SK-N-SH (cell line): ENCODE measurements around the gene MRPL49. TPM values are rescaled to one million over a fixed set of nuclear protein-coding genes. Genes with fewer than 3 reads are reported as not detected.
"Not testable (repeated sequence)": the region's sequence is repeated elsewhere in the genome, so short reads cannot be mapped to it uniquely, and the experiment has no call there.

Experiments
- CTCF ChIA-PET: fragments of 300-600, 350-600 bp; formaldehyde crosslinking; extraction: SDS; loops from one replicate; lab custom pipeline; 2021; lab: Yijun Ruan, JAX
- POLR2A ChIA-PET: fragments of 350-600 bp; sonication (Branson Sonifier 250); formaldehyde crosslinking; extraction: SDS; loops from one replicate; lab custom pipeline; 2020; ENCODE audit warnings: antibody characterized with exemption, inconsistent platforms; lab: Yijun Ruan, JAX
- DNase-seq: peaks from one replicate; pipeline ENCODE4 v3.0.0; 2012
- H2AFZ ChIP-seq: fragments of 200-600 bp; sonication (generic); 2 replicates; pipeline ENCODE4 v1.8.1; 2016; ENCODE audit warnings: antibody characterized with exemption, mild to moderate bottlenecking, low read depth
- H3F3A ChIP-seq: fragments of 200-600 bp; sonication (generic); replicated peaks from 2 replicates; pipeline ENCODE3; 2016; ENCODE audit warnings: antibody characterized with exemption, mild to moderate bottlenecking; ENCODE audit not compliant: insufficient read depth
- H3K27ac ChIP-seq, 2 experiments: fragments of 200-500 bp in 1 of 2; fragments of 200-600 bp in 1 of 2; sonication (Bioruptor generic) in 1 of 2; sonication (generic), shearing (Covaris generic) in 1 of 2; 2 replicates each; pipeline versions ENCODE4 v1.5.1 to v1.6.1; 2014 to 2016; ENCODE audit warnings: low read depth in 2 of 2, inconsistent platforms in 1 of 2, low read length in 1 of 2, mild to moderate bottlenecking in 1 of 2, mixed read lengths in 1 of 2
- H3K27me3 ChIP-seq: fragments of 200-600 bp; sonication (generic), shearing (Covaris generic); 2 replicates; pipeline ENCODE4 v1.6.1; 2016; ENCODE audit warnings: mixed run types; ENCODE audit not compliant: insufficient read depth
- H3K36me3 ChIP-seq, 2 experiments: fragments of 200-500 bp in 1 of 2; fragments of 200-600 bp in 1 of 2; sonication (Bioruptor generic) in 1 of 2; sonication (generic) in 1 of 2; replicated peaks in 1 of 2; 2 replicates each; pipeline versions ENCODE3 to v1.5.1; 2014 to 2016; ENCODE audit warnings: low read length in 1 of 2, mild to moderate bottlenecking in 1 of 2; ENCODE audit not compliant: insufficient read depth in 2 of 2, control insufficient read depth in 1 of 2
- H3K4me1 ChIP-seq, 2 experiments: fragments of 200-500 bp in 1 of 2; fragments of 200-600 bp in 1 of 2; sonication (Bioruptor generic) in 1 of 2; sonication (generic), shearing (Covaris generic) in 1 of 2; 2 replicates each; pipeline versions ENCODE4 v1.5.1 to v1.6.1; 2014 to 2016; ENCODE audit warnings: low read depth in 1 of 2, low read length in 1 of 2, mixed run types in 1 of 2; ENCODE audit not compliant: insufficient read depth in 2 of 2, control insufficient read depth in 1 of 2
- H3K4me2 ChIP-seq: fragments of 200-600 bp; sonication (generic), shearing (Covaris generic); 2 replicates; pipeline ENCODE4 v1.6.1; 2017; ENCODE audit warnings: mixed run types
- H3K4me3 ChIP-seq, 2 experiments: fragments of 200-500 bp in 1 of 2; fragments of 200-600 bp in 1 of 2; sonication (Bioruptor generic) in 1 of 2; sonication (generic), shearing (Covaris generic) in 1 of 2; 2 replicates each; pipeline versions ENCODE4 v1.5.1 to v1.8.1; 2014 to 2016; ENCODE audit warnings: low read depth in 2 of 2, inconsistent platforms in 1 of 2, low read length in 1 of 2, mild to moderate bottlenecking in 1 of 2, mixed read lengths in 1 of 2, moderate library complexity in 1 of 2
- H3K79me2 ChIP-seq: fragments of 200-600 bp; sonication (generic); 2 replicates; pipeline ENCODE4 v1.8.1; 2017; ENCODE audit warnings: mild to moderate bottlenecking; ENCODE audit not compliant: insufficient read depth
- H3K9ac ChIP-seq: fragments of 200-600 bp; sonication (generic); 2 replicates; pipeline ENCODE4 v1.6.1; 2017; ENCODE audit warnings: mixed run types
- H3K9me2 ChIP-seq: fragments of 200-600 bp; sonication (generic); 2 replicates; pipeline ENCODE4 v1.6.1; 2017; ENCODE audit warnings: mixed run types
- H3K9me3 ChIP-seq: fragments of 200-600 bp; sonication (generic); 2 replicates; pipeline ENCODE4 v1.6.1; 2017; ENCODE audit warnings: mixed run types, mild to moderate bottlenecking, moderate library complexity
- H4K20me1 ChIP-seq: fragments of 200-600 bp; sonication (generic); 2 replicates; pipeline ENCODE4 v1.6.1; 2017; ENCODE audit warnings: mild to moderate bottlenecking, mixed run types; ENCODE audit not compliant: insufficient read depth
- EP300 ChIP-seq, 2 experiments: IDR thresholded peaks; 2 replicates each; pipeline versions ENCODE4 v1.4.0 to v1.6.1; 2012; ENCODE audit warnings: borderline replicate concordance in 1 of 2, low read depth in 1 of 2, low read length in 1 of 2
- GATA2 ChIP-seq: sonication (generic); formaldehyde crosslinking; IDR thresholded peaks from 2 replicates; pipeline ENCODE4 v1.5.0; 2020; ENCODE audit warnings: mild to moderate bottlenecking, missing genetic modification reagents
- NFIC ChIP-seq: IDR thresholded peaks from 2 replicates; pipeline ENCODE4 v1.4.0; 2012; ENCODE audit warnings: borderline replicate concordance
- NRF1 ChIP-seq: IDR thresholded peaks from 2 replicates; pipeline ENCODE4 v1.6.1; 2012; ENCODE audit warnings: low read depth, mild to moderate bottlenecking, low read length
- USF1 ChIP-seq: IDR thresholded peaks from 2 replicates; pipeline ENCODE4 v1.4.0; 2012; ENCODE audit warnings: low read depth, borderline replicate concordance
- YY1 ChIP-seq: IDR thresholded peaks from 2 replicates; pipeline ENCODE4 v1.4.0; 2012; ENCODE audit warnings: low read depth, mild to moderate bottlenecking
- WGBS: methylation state at CpG from one replicate; pipeline ENCODE4 v1.1.6; 2017; ENCODE audit warnings: low lambda C conversion rate; 5-methylcytosine and 5-hydroxymethylcytosine counted together
- polyA plus RNA-seq, 3 experiments: library from polyadenylated mRNA; depleted of rRNA; stranded (reverse); fragments of >200 nt; gene quantifications; 2 replicates each; pipeline ENCODE4 v1.2.3, GENCODE V29; 2012

Gene MRPL49
- polyA plus RNA-seq, 1 of the 3 experiments (the other 2 are of a cell fraction), result 56.7 TPM

GRCh38 chr11:65147352-65148075, 25.4 kb downstream of the MRPL49 start (continued):
- no peak for TF ChIP-seq USF1
- no peak for TF ChIP-seq NRF1

GRCh38 chr11:65148657-65149056, 26.5 kb downstream of the MRPL49 start:
- H3K79me2 ChIP-seq, result no peaks in the 10 kb centered on the region
- POLR2A ChIA-PET, result interaction anchor here (0.6 kb wide), 1 partner anchor 11 kb away, joined by 5 read pairs; no protein-coding TSS in a partner anchor

GRCh38 chr11:65150131-65150508, 28.0 kb downstream of the MRPL49 start:
- Histone ChIP-seq H3K27ac (peak overlapping the region; percentile 47 to 76; a peak in 3 of 4 replicates), H3K4me1 (peaks cover 11% of the 10 kb centered on the region in 2 experiments; a peak in 2 of 4 replicates), H3K4me2 (peak overlapping the region; percentile 56; the same call in 1 of the 2 replicates), H3F3A (peaks cover 14% of the 10 kb centered on the region)
- H3K9me3 ChIP-seq, H3K36me3 ChIP-seq, H3K9me2 ChIP-seq, H2AFZ ChIP-seq, H4K20me1 ChIP-seq, H3K9ac ChIP-seq, DNase-seq, H3K4me3 ChIP-seq, H3K79me2 ChIP-seq, H3K27me3 ChIP-seq: not testable (repeated sequence)
- POLR2A ChIA-PET, result interaction anchor here (0.5 kb wide), 1 partner anchor 30 kb away, joined by 3 read pairs; no protein-coding TSS in a partner anchor
- CTCF ChIA-PET, result interaction anchor here (1.0 to 3.8 kb wide), 2 partner anchors 14 to 36 kb away, joined by 3 to 13 read pairs; no protein-coding TSS in a partner anchor
- 92% methylated on average over 10 of the region's 10 CpGs for WGBS

More at GRCh38 chr11:65148657-65149056, 26.5 kb downstream of the MRPL49 start:
- Histone ChIP-seq H3K27ac (no peak overlapping the region), H3K36me3 (no peaks in the 10 kb centered on the region), H2AFZ (no peak overlapping the region), H3K9me2 (no peaks in the 10 kb centered on the region), H3K4me1 (peaks cover 11% of the 10 kb centered on the region in 2 experiments; a peak in 2 of 4 replicates), H3K4me2 (no peak overlapping the region), H4K20me1 (no peaks in the 10 kb centered on the region), H3K9ac (no peak overlapping the region), H3K9me3 (no peaks in the 10 kb centered on the region), H3K27me3 (no peaks in the 10 kb centered on the region), H3F3A (peaks cover 14% of the 10 kb centered on the region), H3K4me3 (no peak overlapping the region)
- 79% methylated on average over 5 of the region's 5 CpGs for WGBS
- TF ChIP-seq NFIC, result no peak
- TF ChIP-seq YY1, result no peak
- TF ChIP-seq GATA2 (CRISPR knock-in tag), result no peak
- no peak for TF ChIP-seq EP300 (IDR thresholded peaks at IDR 0.05; ENCODE audit: borderline replicate concordance in 1 of 2, low read depth in 1 of 2, low read length in 1 of 2)
- no peak for DNase-seq
- CTCF ChIA-PET, result interaction anchor here (0.9 to 3.8 kb wide), 6 partner anchors 11 to 181 kb away, joined by 3 to 13 read pairs (median 4); no protein-coding TSS in a partner anchor
